GM19468 (cell line): ENCODE results near the gene FOXN3.

ENCODE experiments used
- ATAC-seq: cut with Tn5 transposase; IDR thresholded peaks from one replicate; pipeline ENCODE4 v1.9.1; 2021; ENCODE audit warnings: mild to moderate bottlenecking, moderate library complexity, moderate number of reproducible peaks; ENCODE audit not compliant: unreplicated experiment; ENCODE audit errors: extremely low read depth

Gene FOXN3

DNA sequence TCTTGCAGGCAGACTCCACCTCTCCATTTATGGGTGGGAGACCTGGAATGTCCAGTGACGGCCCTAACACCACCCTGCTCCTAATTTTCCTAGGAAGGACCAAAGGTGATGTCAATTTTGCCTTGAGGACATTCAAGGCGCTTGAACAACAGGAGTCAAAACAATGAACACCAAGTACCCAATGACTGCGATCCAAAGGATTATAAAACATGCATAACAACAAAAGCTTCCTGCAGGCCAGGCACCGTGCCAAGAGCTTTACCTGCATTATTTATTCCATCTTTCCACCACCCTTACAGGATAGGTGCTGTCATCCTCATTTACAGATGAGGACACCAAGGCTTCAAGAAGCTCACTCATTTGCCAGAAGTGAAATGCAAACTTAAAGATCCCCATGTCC is 15.2 kb upstream of the FOXN3 start:
- no peak for ATAC-seq

GRCh38 chr14:89430391-89431236 is 13.6 kb upstream of the FOXN3 start:
- ATAC-seq: peak; percentile 94

DNA sequence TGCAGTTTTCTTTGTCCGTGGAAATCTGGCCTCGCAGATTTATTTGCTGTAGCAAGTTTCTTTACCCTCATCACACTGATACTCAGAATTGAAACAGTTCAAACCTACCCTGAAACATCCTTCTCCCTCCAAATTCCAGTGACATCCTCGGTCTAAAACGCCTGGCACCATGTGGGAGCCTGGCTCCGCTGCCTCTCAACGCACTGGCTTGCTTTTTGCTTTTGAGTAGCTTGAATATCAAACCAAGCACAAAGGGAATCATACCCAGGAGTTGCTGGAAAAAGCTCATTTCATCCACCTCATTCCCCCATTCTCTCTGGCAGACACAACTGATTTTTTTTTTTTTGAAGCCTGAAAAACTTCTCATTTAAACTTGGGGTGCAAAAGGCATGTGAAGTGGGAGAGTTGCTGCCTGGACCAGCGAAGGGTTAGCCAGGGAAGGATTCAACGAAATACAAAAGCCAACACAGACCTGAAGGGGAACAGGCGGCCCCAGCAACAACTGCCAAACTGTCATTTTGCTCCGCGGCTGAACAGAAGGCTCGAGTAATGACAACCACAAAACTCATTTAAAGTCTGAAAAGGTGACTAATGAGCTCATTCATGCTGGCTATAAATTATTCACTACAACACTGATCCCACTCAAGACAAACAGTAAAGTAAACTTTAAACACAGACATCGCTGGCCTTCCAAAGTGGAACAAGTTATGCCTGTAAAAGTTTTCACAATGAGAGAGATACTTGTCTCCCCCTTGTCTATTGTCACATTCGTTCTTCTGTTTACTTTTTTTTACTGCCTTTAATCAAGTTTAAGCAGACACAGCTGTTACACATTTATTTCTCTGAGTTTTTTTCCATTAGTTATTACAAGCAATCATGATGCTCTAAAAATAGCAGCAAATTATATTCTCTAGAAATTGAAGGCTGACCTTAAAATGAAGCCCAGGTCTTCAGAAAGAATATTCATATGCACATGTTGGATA is 12.5 kb upstream of the FOXN3 start:
- ATAC-seq: no peak

GRCh38 chr14:89428546-89429198 is 11.6 kb upstream of the FOXN3 start:
- no peak for ATAC-seq

GRCh38 chr14:89428173-89428523 is 11.1 kb upstream of the FOXN3 start:
- no peak for ATAC-seq

GRCh38 chr14:89427426-89428172 is 10.6 kb upstream of the FOXN3 start:
- no peak for ATAC-seq

DNA sequence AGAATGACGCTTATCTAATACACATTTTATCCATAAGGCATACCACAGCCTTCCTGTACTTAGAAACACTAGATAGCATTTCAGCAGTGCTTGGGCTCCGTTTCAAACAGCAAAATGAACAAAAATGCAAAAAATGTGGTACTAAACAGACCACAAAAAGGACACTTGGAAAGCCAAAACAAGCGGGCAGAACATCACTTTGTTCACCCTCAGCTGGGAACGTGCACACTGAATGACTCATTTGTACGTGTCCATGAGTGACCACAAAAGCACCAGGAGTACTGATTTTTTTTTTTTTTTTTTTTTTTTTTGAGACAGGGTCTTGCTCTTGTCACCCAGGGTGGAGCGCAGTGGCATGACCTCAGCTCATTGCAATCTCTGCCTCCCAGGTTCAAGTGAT is 8.9 kb upstream of the FOXN3 start:
- no peak for ATAC-seq

DNA sequence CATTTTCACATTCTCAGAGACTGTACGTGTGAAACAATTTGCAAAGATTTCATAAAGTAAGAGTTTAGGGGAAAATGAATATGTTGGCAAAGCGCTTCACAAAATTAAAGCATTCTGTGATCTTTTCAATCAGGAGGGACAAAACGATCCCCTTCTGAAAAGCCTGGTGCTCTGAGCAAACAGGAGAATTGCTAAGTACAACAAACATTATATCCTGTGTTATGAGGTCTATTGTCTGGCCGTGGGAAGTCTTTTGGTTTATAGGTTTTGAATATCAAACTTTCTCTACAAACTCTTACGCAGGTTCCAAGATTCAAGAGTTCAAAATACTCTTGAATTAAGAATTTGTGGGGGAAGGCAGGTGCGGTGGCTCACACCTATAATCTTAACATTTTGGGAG is 7.2 kb upstream of the FOXN3 start:
- ATAC-seq: no peak

GRCh38 chr14:89422952-89423345 is 5.9 kb upstream of the FOXN3 start:
- ATAC-seq: no peak

DNA sequence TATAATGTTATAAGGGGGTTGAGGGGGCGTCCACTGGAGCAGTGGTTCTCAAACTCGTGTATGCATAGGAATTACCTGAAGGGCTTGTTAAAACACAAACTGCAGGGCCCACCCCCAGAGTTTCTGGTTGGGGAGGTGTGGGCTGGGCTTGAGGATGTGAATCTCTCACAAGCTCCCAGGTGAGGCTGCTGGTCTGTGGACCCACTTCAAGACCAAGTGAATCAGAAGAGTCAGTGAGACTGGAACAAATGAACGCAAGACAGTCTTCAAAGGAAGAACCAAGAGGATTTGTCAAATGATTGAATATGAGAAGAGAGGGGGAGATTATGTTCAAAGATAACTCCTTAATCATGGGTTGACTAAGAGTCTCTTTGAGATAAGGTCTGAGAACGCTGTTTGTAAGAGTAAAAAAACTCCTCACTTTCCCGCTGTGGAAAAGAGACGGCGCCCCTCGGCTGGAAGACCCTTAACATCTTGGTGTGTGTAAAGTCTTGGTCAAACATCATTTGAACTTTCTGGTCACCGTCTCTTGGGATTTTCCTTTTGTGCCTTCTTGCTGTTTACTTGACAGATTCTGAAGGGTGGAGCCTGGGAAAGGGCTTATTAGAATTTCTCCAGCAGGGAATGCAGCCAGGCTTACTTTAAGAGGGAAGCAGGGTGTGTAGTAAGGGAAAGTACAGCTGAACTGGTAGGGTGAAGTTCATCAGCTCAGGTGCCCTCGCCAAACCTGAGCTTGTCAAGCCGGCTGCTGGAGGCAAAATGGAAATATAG is 5.3 kb upstream of the FOXN3 start:
- no peak for ATAC-seq

- ATAC-seq: no peak
Measured at GRCh38 chr14:89420502-89420901, 3.5 kb upstream of the FOXN3 start.

DNA sequence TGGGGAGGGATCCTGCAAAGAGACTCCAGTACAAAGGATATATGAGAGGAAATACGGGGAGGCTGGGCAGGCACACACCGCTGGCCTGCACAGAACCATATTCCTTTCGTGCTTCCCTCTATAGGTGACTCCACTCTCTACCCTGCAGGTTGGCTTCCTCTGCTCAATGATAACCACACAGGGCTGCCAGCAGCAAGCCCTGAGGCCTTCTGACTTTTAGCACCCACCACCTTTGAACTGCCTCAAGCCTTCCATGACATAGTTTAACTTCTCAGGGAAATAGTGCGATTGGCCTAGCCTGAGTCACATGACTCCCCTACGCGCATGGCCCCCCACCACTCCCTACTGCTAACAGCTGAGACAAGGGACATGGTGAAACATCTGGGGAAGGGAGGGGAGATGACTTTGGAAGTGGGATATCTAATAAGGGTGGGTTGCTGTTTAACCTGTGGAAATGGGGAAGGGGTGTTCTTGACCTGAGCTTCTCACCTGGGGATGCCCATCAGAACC is 3.0 kb upstream of the FOXN3 start:
- no peak for ATAC-seq

- no peak for ATAC-seq
Measured at GRCh38 chr14:89418976-89419375, 1.9 kb upstream of the FOXN3 start.

- no peak for ATAC-seq
Measured at GRCh38 chr14:89418452-89418851, 1.4 kb upstream of the FOXN3 start.

DNA sequence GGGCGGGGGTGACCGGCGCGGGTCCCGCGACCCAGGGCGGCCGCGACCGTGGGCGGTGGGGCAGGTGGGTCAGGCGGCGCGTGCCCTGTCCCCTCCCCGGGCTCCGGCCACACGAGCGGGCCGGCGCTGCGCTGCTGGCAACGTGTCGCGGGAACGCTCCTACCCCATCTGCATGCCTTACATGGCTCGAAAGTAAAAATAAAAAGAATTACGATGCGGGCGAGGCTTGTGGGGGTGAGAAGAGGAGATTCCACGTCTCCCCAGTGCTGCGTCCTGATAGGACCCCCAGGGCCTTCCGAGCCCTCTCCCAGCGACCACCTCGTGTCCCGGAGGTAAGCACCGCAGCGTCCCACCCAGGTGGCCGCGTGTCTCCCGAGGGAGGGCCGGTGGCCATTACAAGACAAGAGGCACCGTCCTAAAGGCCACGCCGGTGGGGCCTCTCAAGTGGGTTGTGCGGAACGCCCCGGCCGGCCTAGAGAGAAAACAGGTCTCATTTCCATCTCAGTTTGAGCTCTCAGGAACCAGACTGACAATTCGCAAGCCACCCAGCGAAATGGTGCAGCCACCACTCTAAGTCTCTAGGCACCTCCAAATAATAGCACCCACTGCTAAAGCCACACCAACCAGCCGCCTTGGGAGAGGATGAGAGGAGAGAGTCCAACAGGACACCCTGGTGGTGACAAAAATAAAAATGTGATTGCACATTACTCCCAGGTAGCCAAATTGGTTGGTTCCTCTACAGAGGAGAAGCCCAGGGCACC is 612 bp upstream of the FOXN3 start:
- peak; percentile 25 for ATAC-seq

GRCh38 chr14:89416002-89416995 is 734 bp downstream of the FOXN3 start:
- ATAC-seq: peak; percentile 93

DNA sequence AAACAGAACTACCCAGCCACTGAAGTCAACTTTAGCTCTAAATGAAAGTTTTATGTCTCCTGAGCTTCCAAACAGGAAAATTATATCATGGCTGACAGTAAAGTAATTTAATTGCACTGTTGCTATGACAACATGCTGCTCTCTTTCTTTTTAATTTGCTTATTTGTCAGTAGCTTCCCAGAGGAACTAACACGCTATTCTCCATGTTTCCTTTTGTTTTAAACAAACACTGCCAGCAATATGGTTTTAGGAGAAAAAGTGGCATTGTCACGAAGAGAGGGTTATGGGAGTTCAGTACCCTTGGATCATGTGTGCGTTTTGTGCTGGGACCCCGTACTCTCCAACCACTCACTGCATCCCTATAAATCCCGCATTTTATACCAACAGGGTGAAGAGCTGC is 1.9 kb downstream of the FOXN3 start:
- no peak for ATAC-seq
